Ovary (tissue), 3 donors: ENCODE measurements around the gene DNAL4.

Source experiments
- EP300 ChIP-seq: sonication (generic); formaldehyde crosslinking; IDR thresholded peaks from one replicate; pipeline ENCODE4 v1.6.1; 2017; ENCODE audit warnings: antibody characterized with exemption
- POLR2A ChIP-seq: fragments of 450-650 bp; IDR thresholded peaks from one replicate; pipeline ENCODE4 v1.6.1; 2017; ENCODE audit warnings: antibody characterized with exemption, mild to moderate bottlenecking, moderate library complexity
- TF ChIP-seq, protein P1 (sequence below), 3 donors: fragments of 450-650 bp in 2 of 3; fragments of 200-600 bp in 1 of 3; IDR thresholded peaks; one replicate each; pipeline versions ENCODE4 v1.5.1 to v1.8.0; 2016 to 2022; ENCODE audit warnings: antibody characterized with exemption in 3 of 3, mild to moderate bottlenecking in 1 of 3
- donor health status: DM: no; HTN: no; CAD: no.

DNA sequence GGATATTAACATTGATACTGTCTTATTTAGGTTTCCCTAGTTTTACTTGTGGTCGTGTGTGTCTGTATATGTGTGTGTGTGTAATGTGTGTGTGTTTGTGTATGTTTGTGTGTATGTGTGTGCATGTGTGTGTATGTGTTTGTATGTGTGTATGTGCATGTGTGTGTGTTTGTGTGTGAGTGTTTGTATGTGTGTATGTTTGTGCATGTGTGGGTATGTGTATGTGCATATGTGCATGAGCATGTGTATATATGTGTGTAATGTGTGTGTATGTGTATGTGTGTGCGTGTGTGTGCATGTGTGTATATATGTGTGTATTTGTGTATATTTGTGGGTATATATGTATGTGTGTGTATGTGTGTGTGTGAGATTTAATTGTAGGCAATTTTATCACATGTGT lies 17.3 kb upstream of the DNAL4 start:
- TF ChIP-seq, protein P1, sequence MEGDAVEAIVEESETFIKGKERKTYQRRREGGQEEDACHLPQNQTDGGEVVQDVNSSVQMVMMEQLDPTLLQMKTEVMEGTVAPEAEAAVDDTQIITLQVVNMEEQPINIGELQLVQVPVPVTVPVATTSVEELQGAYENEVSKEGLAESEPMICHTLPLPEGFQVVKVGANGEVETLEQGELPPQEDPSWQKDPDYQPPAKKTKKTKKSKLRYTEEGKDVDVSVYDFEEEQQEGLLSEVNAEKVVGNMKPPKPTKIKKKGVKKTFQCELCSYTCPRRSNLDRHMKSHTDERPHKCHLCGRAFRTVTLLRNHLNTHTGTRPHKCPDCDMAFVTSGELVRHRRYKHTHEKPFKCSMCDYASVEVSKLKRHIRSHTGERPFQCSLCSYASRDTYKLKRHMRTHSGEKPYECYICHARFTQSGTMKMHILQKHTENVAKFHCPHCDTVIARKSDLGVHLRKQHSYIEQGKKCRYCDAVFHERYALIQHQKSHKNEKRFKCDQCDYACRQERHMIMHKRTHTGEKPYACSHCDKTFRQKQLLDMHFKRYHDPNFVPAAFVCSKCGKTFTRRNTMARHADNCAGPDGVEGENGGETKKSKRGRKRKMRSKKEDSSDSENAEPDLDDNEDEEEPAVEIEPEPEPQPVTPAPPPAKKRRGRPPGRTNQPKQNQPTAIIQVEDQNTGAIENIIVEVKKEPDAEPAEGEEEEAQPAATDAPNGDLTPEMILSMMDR (IDR thresholded peaks at IDR 0.05), result no peak
- no peak for TF ChIP-seq POLR2A
- TF ChIP-seq EP300, result no peak
